Tibial artery (tissue), 4 donors: Measurements from ENCODE around the gene PTPRG.

ENCODE experiments used
- DNase-seq, 2 donors: peaks; one replicate each; pipeline ENCODE4 v3.0.0-alpha.2; 2019
- H3K27ac ChIP-seq, 2 donors: fragments of 200-600 bp; sonication (generic) in 1 of 2; 1 replicate in 1 of 2; 2 replicates in 1 of 2; pipeline ENCODE4 v1.5.1; 2018 to 2019; ENCODE audit warnings: mild to moderate bottlenecking in 1 of 2
- H3K27me3 ChIP-seq, 2 donors: fragments of 200-600 bp; sonication (generic) in 1 of 2; one replicate each; pipeline versions ENCODE4 v1.5.1 to v1.6.0; 2016 to 2019
- H3K36me3 ChIP-seq, 3 donors: fragments of 200-600 bp; sonication (generic) in 2 of 3; one replicate each; pipeline ENCODE4 v1.5.1; 2016 to 2019; ENCODE audit warnings: mild to moderate bottlenecking in 2 of 3
- H3K4me1 ChIP-seq, 4 donors: fragments of 200-600 bp; sonication (generic) in 2 of 4; 1 replicate in 3 of 4; 2 replicates in 1 of 4; pipeline ENCODE4 v1.5.1; 2016 to 2019
- H3K4me3 ChIP-seq, 2 donors: fragments of 200-600 bp; sonication (generic) in 1 of 2; 1 replicate in 1 of 2; 2 replicates in 1 of 2; pipeline ENCODE4 v1.5.1; 2018 to 2019; ENCODE audit warnings: mild to moderate bottlenecking in 2 of 2
- H3K9me3 ChIP-seq, 3 donors: fragments of 200-600 bp; sonication (generic) in 1 of 3; one replicate each; pipeline ENCODE4 v1.5.1; 2016 to 2019
- intact Hi-C: fragments of 100-400 bp; cut with DNase I; formaldehyde crosslinking; loops from one replicate; pipeline ENCODE4 v1.15.0; 2023; ENCODE audit warnings: low total_unique reads
- TF ChIP-seq, protein P1 (sequence below), 2 experiments: fragments of 200-600 bp in 1 of 2; fragments of 450-650 bp in 1 of 2; IDR thresholded peaks; one replicate each; pipeline ENCODE4 v1.5.1; 2017 to 2019; ENCODE audit warnings: antibody characterized with exemption in 2 of 2, mild to moderate bottlenecking in 1 of 2, moderate library complexity in 1 of 2

The PTPRG gene

DNA sequence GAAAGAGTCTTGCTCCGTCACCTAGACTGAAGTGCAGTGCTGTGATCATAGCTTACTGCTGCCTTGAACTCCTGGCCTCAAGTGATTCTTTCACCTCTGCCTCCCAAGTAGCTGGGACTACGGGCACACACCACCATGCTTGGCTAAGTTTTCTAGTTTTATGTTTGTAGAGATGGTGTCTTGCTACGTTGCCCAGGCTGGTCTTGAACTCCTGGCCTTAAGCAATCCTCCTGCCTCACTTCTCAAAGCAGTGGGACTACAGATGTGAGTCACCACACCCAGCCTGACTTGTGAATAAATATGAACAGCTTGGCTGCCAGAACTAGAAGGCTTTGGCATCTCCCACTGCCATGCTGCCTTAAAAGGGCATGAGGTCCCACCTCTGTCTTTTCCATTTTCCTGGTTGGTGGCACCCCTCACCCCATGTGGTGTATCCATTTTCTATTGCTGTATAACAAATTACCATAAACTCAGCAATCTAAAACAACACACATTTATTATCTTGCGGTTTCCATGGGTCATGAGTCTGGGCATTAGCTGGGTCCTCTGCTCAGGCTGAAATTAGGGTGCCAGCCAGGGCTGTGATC is 44.3 kb downstream of the PTPRG start:
- intact Hi-C loops: no loop called here
- no peak overlapping the region for H3K4me3 ChIP-seq
- H3K9me3 ChIP-seq: no peaks in the 10 kb centered on the region
- H3K27me3 ChIP-seq: no peaks in the 10 kb centered on the region
- no peak overlapping the region for H3K27ac ChIP-seq
- TF ChIP-seq, protein P1, sequence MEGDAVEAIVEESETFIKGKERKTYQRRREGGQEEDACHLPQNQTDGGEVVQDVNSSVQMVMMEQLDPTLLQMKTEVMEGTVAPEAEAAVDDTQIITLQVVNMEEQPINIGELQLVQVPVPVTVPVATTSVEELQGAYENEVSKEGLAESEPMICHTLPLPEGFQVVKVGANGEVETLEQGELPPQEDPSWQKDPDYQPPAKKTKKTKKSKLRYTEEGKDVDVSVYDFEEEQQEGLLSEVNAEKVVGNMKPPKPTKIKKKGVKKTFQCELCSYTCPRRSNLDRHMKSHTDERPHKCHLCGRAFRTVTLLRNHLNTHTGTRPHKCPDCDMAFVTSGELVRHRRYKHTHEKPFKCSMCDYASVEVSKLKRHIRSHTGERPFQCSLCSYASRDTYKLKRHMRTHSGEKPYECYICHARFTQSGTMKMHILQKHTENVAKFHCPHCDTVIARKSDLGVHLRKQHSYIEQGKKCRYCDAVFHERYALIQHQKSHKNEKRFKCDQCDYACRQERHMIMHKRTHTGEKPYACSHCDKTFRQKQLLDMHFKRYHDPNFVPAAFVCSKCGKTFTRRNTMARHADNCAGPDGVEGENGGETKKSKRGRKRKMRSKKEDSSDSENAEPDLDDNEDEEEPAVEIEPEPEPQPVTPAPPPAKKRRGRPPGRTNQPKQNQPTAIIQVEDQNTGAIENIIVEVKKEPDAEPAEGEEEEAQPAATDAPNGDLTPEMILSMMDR (IDR thresholded peaks at IDR 0.05): no peak
- H3K4me1 ChIP-seq: peaks cover 0 to 23% (median 8%) of the 10 kb centered on the region in 4 donors
- DNase-seq: no peak
- peaks cover 0 to 12% (median 8%) of the 10 kb centered on the region in 3 donors for H3K36me3 ChIP-seq

DNA sequence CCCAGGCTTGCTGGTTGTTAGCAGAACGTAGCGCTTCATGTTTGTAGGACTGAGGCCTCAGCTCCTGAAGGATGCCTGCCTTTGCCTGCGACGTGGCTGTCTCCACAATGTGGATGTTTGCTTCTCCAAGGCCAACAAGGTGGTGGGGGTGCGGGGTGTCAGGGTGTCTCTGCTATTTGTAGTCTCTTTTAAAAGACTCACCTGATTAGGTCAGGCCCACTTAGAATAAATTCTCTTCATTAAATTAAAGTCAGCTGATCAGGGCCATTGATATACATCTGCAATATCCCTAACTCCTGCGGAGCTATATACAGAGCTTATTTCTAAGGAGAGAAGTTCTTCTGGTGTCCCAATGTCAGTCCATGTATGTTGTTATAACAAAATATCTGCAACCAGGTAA is 44.8 kb downstream of the PTPRG start:
- Histone ChIP-seq H3K27me3 (no peaks in the 10 kb centered on the region), H3K36me3 (peaks cover 0 to 12% (median 8%) of the 10 kb centered on the region in 3 donors), H3K4me1 (peaks cover 0 to 18% (median 6%) of the 10 kb centered on the region in 4 donors), H3K4me3 (no peak overlapping the region), H3K27ac (no peak overlapping the region), H3K9me3 (no peaks in the 10 kb centered on the region)
- no peak for DNase-seq
- intact Hi-C loops: no loop called here
- TF ChIP-seq, protein P1 (IDR thresholded peaks at IDR 0.05): no peak

DNA sequence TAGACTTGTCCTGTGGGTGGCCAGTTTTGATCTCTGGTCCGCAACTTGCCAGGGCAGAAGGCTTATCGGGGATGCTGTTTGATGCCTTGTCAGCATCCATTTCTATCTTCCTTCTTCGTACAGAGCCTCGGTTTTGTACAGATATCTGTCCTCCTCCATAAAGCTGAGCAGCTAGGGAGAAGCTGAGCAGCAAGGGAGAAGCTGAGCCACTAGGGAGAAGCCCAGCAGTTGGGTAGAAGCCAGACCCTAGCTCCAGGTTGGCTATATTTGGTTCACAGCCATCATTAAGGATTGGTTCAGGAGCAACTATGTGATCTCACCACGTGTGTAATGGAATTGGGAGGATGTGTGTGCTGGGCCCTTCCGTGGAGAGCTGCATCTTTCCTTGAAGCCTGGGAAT is 46.7 kb downstream of the PTPRG start:
- H3K9me3 ChIP-seq: no peaks in the 10 kb centered on the region
- TF ChIP-seq, protein P1 (IDR thresholded peaks at IDR 0.05): no peak
- H3K36me3 ChIP-seq: peaks cover 0 to 12% (median 8%) of the 10 kb centered on the region in 3 donors
- intact Hi-C loops: no loop called here
- H3K27ac ChIP-seq: no peak overlapping the region
- no peaks in the 10 kb centered on the region for H3K27me3 ChIP-seq
- H3K4me1 ChIP-seq: peaks cover 0 to 27% (median 15%) of the 10 kb centered on the region in 4 donors
- no peak overlapping the region for H3K4me3 ChIP-seq
- no peak for DNase-seq

DNA sequence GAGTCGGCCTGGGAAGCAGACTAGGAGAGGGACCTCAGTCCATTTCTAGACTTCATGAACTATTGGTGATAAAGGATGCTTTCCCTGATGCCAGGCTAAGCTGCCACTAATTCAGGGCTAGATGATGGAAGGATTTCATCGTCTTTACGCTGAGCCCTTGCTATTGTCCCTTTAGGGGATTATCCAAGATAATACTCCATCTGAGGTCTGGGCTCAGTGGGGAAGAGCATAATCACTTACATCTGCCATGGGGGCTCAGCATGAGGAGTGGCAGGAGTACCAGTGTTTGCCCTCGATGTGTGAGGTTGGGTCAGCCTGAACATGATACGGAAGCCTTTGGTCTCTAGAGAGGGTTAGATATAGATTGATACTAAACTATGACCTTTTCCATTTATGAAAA is 47.3 kb downstream of the PTPRG start:
- H3K9me3 ChIP-seq: no peaks in the 10 kb centered on the region
- no peak for DNase-seq
- H3K36me3 ChIP-seq: peaks cover 0 to 12% (median 8%) of the 10 kb centered on the region in 3 donors
- TF ChIP-seq, protein P1 (IDR thresholded peaks at IDR 0.05): no peak
- H3K27ac ChIP-seq: no peak overlapping the region
- peaks cover 0 to 34% (median 16%) of the 10 kb centered on the region in 4 donors for H3K4me1 ChIP-seq
- intact Hi-C loops: no loop called here
- no peak overlapping the region for H3K4me3 ChIP-seq
- H3K27me3 ChIP-seq: no peaks in the 10 kb centered on the region

DNA sequence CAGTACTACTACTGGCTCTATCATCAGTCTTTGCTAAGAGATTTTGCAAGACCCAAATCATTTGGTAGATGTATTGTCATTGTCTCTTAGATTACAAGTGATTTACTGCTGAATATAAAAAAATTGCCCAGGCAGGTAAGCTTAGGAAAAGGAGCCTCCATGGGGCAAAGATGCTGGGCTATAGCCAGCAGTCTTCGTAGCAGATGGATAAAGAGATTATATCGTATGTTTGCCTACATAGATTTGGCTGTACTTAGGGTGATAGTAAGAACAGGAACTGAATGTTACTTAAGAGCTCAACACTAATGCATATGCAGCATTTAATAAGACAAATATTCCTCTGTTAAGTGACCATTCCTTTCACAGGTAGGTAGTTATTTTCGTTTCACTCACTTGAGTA is 48.9 kb downstream of the PTPRG start:
- H3K4me3 ChIP-seq: no peak overlapping the region
- TF ChIP-seq, protein P1 (IDR thresholded peaks at IDR 0.05): no peak
- H3K9me3 ChIP-seq: no peaks in the 10 kb centered on the region
- no peak overlapping the region for H3K27ac ChIP-seq
- H3K27me3 ChIP-seq: no peaks in the 10 kb centered on the region
- DNase-seq: no peak
- intact Hi-C loops: no loop called here
- peaks cover 0 to 43% (median 15%) of the 10 kb centered on the region in 4 donors for H3K4me1 ChIP-seq
- H3K36me3 ChIP-seq: peaks cover 0 to 9% (median 8%) of the 10 kb centered on the region in 3 donors
